ENCODE measurements around the gene TIMM8A.

DNA sequence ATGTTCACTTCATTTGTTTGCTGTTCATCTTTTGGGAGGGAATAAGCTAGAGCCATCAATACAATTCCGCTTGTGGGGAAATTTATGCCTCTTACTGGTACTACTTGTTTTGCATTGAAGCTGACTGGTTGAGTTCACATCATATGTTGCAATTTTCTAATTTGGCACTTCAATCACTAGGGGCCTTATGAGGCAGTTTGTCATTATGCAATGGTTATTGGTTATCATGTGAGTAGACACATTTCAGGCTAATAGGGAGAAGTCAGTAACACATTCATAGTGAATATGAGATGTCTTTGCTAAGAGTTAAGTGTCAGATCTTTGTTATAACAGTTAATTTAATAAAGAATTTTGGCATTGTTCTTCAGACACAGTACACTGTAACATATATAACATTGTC is 47.2 kb upstream of the TIMM8A start:
- TF ChIP-seq ZNF274 (IDR thresholded peaks at IDR 0.05; ENCODE audit: low read depth, low read length) (no peak), YY1 (IDR thresholded peaks at IDR 0.05; ENCODE audit: insufficient read depth, insufficient read length) (no peak)
